Activated CD4-positive, alpha-beta T cell treated with anti-CD3 and anti-CD28 coated beads, Interleukin-2, amount 10 ng/mL, durations not matched to agents 24 days and 14 days (primary cell): Measurements from ENCODE around the gene GMEB1. TPM values are rescaled to one million over a fixed set of nuclear protein-coding genes. Genes with fewer than 3 reads are reported as not detected.
"Not testable (repeated sequence)": the region's sequence is repeated elsewhere in the genome, so short reads cannot be mapped to it uniquely, and the experiment has no call there.

Experiments
- DNase-seq: peaks from one replicate; pipeline ENCODE4 v3.0.0; 2022
- H3K27ac Mint-ChIP-seq: one replicate; pipeline ENCODE4 v1.8.0; 2022; ENCODE audit warnings: mild to moderate bottlenecking, mixed read lengths
- H3K27me3 Mint-ChIP-seq: one replicate; pipeline ENCODE4 v1.8.0; 2022; ENCODE audit warnings: mixed read lengths
- H3K36me3 Mint-ChIP-seq: one replicate; pipeline ENCODE4 v1.8.0; 2022; ENCODE audit warnings: low read depth, mild to moderate bottlenecking, mixed read lengths
- H3K4me1 Mint-ChIP-seq: one replicate; pipeline ENCODE4 v1.8.0; 2021; ENCODE audit warnings: mixed read lengths
- H3K4me3 Mint-ChIP-seq: one replicate; pipeline ENCODE4 v1.8.0; 2022; ENCODE audit warnings: mild to moderate bottlenecking, moderate library complexity, mixed read lengths
- H3K9me3 Mint-ChIP-seq: one replicate; pipeline ENCODE4 v1.8.0; 2021; ENCODE audit warnings: mixed read lengths
- intact Hi-C: fragments of 100-400 bp; cut with micrococcal nuclease; formaldehyde crosslinking; loops from one replicate; pipeline ENCODE4 v1.15.1; 2023
- total RNA-seq: library from RNA; stranded (reverse); gene quantifications from 2 replicates; pipeline ENCODE4 v1.2.3, GENCODE V29; 2022

Gene GMEB1
- total RNA-seq, 1 donor from 2014 or later, result 26.3 TPM

GRCh38 chr1:28653870-28654269, 14.7 kb upstream of the GMEB1 start:
- H3K27me3 Mint-ChIP-seq, H3K36me3 Mint-ChIP-seq, intact Hi-C loops, H3K27ac Mint-ChIP-seq, H3K4me3 Mint-ChIP-seq, H3K4me1 Mint-ChIP-seq, H3K9me3 Mint-ChIP-seq, DNase-seq: not testable (repeated sequence)

GRCh38 chr1:28655448-28656311, 12.9 kb upstream of the GMEB1 start:
- H3K9me3 Mint-ChIP-seq, H3K36me3 Mint-ChIP-seq, H3K27ac Mint-ChIP-seq, DNase-seq, intact Hi-C loops, H3K27me3 Mint-ChIP-seq, H3K4me1 Mint-ChIP-seq, H3K4me3 Mint-ChIP-seq: not testable (repeated sequence)

GRCh38 chr1:28656335-28656734, 12.2 kb upstream of the GMEB1 start:
- Mint-ChIP-seq H3K9me3 (no peaks in the 10 kb centered on the region), H3K4me3 (no peak overlapping the region), H3K4me1 (no peaks in the 10 kb centered on the region), H3K27me3 (no peaks in the 10 kb centered on the region), H3K36me3 (no peaks in the 10 kb centered on the region), H3K27ac (no peak overlapping the region)
- intact Hi-C loops, result no loop called here
- DNase-seq, result no peak

DNA sequence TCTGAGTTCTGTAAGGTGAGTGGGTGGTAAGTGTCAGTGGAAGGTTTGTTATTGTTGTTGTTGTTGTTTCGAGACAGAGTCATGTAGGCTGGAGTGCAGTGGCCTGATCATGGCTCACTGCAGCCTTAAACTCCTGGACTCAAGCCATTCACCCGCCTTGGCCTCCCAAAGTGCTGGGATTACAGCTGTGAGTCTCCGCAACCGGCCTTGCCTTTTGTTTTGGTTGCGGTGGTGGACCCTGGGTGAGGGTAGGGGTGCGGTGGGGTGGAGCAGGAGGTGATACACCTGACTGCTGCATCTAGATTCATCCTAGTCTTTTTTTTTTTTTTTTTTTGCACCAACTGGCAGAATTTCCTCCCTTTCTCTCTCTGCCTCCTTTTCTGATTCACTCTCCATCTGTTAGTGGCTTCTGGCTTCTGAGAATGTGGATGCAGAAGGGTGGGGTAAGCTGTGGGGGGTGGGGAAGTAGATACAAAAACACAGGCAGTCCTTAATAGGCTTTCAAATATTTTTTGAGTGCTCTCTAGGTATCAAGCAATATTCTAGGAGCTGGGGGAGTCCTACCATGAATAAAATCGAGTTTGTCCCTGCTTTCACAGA, 4.6 kb upstream of the GMEB1 start:
- Mint-ChIP-seq H3K4me1 (peaks cover 8% of the 10 kb centered on the region), H3K9me3 (no peaks in the 10 kb centered on the region), H3K4me3 (no peak overlapping the region), H3K27ac (no peak overlapping the region), H3K27me3 (no peaks in the 10 kb centered on the region), H3K36me3 (no peaks in the 10 kb centered on the region)
- DNase-seq, result no peak
- intact Hi-C loops, result no loop called here

DNA sequence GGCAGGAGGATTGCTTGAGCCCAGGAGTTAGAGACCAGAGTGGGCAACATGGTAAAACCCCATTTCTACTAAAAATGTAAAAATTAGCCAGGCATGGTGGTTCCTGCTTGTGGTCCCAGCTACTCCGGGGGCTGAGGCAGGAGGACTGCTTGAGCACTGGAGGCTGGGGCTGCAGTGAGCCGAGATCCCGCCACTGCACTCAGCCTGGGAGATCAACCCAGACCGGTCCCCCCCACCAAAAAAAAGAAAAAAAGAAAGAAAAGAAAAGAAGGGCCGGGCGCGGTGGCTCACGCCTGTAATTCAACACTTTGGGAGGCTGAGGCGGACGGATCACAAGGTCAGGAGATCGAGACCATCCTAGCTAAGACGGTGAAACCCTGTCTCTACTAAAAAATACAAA, 1.8 kb upstream of the GMEB1 start:
- intact Hi-C loops, result no loop called here
- Mint-ChIP-seq H3K4me3 (peak overlapping the region; percentile 50), H3K27me3 (no peaks in the 10 kb centered on the region), H3K36me3 (no peaks in the 10 kb centered on the region), H3K4me1 (peaks cover 10% of the 10 kb centered on the region), H3K9me3 (no peaks in the 10 kb centered on the region), H3K27ac (peak overlapping the region; percentile 65)
- no peak for DNase-seq

GRCh38 chr1:28668956-28669723, 556 bp downstream of the GMEB1 start:
- H3K9me3 Mint-ChIP-seq, result no peaks in the 10 kb centered on the region

DNA sequence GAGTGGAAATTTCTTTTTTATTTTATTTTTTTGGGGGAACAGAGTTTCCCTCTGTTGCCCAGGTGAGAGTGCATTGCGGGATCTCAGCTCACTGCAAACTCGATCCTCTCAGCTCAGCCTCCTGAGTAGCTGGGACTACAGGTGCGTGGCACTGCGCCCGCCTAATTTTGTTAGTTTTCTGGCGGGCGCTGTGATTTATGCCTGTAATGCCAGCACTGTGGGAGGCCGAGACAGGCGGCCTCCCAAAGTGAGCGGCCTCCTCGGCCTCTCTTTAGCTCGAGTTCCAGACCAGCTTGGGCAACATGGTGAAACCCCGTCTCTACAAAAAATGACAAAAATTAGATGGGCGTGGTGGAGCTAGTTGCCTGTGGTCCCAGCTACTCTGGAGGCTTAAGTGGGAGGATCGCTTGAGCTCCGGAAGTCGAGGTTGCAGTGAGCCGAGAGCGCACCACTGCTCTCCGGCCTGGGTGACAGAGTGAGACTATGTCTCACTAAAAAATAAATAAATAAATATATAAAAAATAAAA, 2.7 kb downstream of the GMEB1 start:
- Mint-ChIP-seq H3K4me1 (peaks cover 7% of the 10 kb centered on the region), H3K27ac (no peak overlapping the region), H3K27me3 (no peaks in the 10 kb centered on the region), H3K9me3 (no peaks in the 10 kb centered on the region), H3K36me3 (peaks cover 7% of the 10 kb centered on the region), H3K4me3 (no peak overlapping the region)
- intact Hi-C loops, result no loop called here
- no peak for DNase-seq

More at GRCh38 chr1:28668956-28669723, 556 bp downstream of the GMEB1 start:
- intact Hi-C loops, result loop anchor here (1.0 kb wide), 2 partner anchors 21 to 67 kb away; partner anchors contain the start of genes RNU11 and YTHDF2
- Mint-ChIP-seq H3K27ac (peak overlapping the region; percentile 95), H3K36me3 (peaks cover 3% of the 10 kb centered on the region), H3K27me3 (no peaks in the 10 kb centered on the region), H3K4me1 (peaks cover 10% of the 10 kb centered on the region), H3K4me3 (peak overlapping the region; percentile 91)
- DNase-seq, result peak; percentile 83

DNA sequence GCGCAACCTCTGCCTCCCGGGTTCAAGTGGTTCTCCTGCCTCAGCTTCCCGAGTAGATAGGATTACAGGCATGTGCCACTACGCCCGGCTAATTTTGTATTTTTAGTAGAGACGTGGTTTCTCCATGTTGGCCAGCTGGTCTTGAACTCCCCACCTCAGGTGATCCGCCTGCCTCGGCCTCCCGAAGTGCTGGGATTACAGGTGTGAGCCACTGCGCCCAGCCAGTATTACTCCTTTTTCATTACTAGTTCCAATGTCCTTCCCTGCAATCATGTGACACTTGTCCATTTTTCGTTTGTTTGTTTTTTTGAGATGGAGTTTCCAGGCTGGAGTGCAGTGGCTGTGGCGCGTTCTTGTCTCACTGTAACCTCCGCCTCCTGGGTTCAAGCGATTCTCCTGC, 4.4 kb downstream of the GMEB1 start:
- H3K27ac Mint-ChIP-seq, DNase-seq: not testable (repeated sequence)

DNA sequence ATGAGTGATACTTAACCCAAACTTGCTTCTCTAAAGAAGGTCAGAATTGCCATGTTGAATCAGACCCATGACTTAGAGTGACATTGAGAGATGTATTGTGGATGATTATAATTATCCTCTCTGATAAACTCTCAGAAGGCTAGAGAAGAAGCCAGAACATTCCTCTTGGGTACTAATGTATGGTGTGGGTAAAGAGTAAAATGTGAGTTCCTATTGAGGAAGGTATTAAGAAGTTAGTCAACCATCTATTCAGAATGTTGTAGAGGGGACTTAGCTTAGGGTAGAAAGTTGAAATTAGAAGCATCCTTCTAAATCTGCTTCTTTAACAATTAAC, 7.3 kb downstream of the GMEB1 start:
- Mint-ChIP-seq H3K36me3 (peaks cover 8% of the 10 kb centered on the region), H3K27ac (no peak overlapping the region), H3K27me3 (no peaks in the 10 kb centered on the region), H3K4me3 (no peak overlapping the region), H3K4me1 (peaks cover under 1% of the 10 kb centered on the region), H3K9me3 (no peaks in the 10 kb centered on the region)
- intact Hi-C loops, result no loop called here
- no peak for DNase-seq

More for the DNA sequence above, 4.4 kb downstream of the GMEB1 start:
- H3K4me1 Mint-ChIP-seq, H3K36me3 Mint-ChIP-seq, H3K4me3 Mint-ChIP-seq, intact Hi-C loops, H3K9me3 Mint-ChIP-seq, H3K27me3 Mint-ChIP-seq: not testable (repeated sequence)

DNA sequence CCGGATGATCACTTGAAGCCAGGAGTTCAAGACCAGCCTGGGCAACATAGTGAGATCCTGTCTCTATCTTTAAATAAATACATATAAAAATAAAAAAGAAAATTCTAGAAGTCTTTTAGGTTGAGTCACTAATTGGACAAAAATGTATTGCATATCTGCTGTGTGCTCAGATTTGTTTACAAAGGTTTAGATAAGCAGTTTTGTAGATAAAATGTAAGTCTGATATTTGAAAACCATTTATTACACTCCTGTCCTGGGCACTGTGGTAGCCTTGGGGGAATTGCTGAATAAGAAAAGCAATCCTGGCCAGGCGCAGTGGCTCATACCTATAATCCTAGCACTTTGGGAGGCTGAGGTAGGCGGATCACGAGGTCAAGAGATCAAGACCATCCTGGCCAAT, 11.6 kb downstream of the GMEB1 start:
- intact Hi-C loops, result no loop called here
- no peaks in the 10 kb centered on the region for H3K4me1 Mint-ChIP-seq
- DNase-seq, result no peak
- H3K9me3 Mint-ChIP-seq, result no peaks in the 10 kb centered on the region
- H3K4me3 Mint-ChIP-seq, result no peak overlapping the region
- no peaks in the 10 kb centered on the region for H3K27me3 Mint-ChIP-seq
- no peak overlapping the region for H3K27ac Mint-ChIP-seq
- peaks cover 22% of the 10 kb centered on the region for H3K36me3 Mint-ChIP-seq

GRCh38 chr1:28682840-28683239, 14.3 kb downstream of the GMEB1 start:
- H3K36me3 Mint-ChIP-seq, result peaks cover 33% of the 10 kb centered on the region
- H3K27ac Mint-ChIP-seq, result no peak overlapping the region
- H3K4me1 Mint-ChIP-seq, result peaks cover 3% of the 10 kb centered on the region
- no peak for DNase-seq
- no peaks in the 10 kb centered on the region for H3K9me3 Mint-ChIP-seq
- H3K27me3 Mint-ChIP-seq, result no peaks in the 10 kb centered on the region
- intact Hi-C loops, result no loop called here
- H3K4me3 Mint-ChIP-seq, result no peak overlapping the region

DNA sequence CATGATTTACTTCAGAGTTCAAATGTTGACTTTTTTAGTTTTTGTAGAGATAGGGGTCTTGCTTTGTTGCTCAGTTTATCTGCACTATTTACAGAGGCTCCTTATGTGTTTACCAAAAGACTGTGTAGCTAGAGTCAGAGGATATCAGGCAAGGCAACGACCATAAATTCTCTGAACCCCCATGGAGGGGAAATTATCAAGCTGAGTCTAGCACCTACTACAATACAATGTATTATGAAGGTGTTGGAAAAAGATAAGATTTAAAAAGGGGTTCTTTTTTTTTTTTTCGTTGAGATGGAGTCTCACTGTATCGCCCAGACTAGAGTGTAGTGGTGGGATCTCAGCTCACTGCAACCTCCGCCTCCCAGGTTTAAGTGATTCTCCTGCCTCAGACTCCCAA, 16.4 kb downstream of the GMEB1 start:
- intact Hi-C loops, result no loop called here
- peaks cover 37% of the 10 kb centered on the region for H3K36me3 Mint-ChIP-seq
- H3K4me3 Mint-ChIP-seq, result no peak overlapping the region
- no peak for DNase-seq
- peaks cover 3% of the 10 kb centered on the region for H3K4me1 Mint-ChIP-seq
- no peak overlapping the region for H3K27ac Mint-ChIP-seq
- no peaks in the 10 kb centered on the region for H3K27me3 Mint-ChIP-seq
- no peaks in the 10 kb centered on the region for H3K9me3 Mint-ChIP-seq

DNA sequence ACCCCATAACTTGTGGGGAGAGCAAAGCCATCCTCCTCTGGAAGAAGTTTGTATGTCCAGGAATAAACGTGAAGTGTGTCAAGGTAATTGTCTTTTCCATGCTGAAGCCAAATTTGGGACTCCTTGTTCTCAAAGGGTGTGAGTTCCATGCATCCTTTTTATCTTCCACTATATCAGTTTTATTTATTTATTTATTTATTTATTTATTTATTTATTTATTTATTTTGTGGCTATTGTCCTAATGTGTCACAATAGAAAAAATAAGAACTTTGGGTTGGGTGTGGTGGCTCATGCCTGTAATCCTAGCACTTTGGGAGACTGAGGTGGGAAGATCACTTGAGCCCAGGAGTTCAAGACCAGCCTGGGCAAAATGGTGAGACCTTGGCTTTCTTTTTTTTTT, 23.0 kb downstream of the GMEB1 start:
- H3K27me3 Mint-ChIP-seq, H3K9me3 Mint-ChIP-seq, H3K4me1 Mint-ChIP-seq, H3K4me3 Mint-ChIP-seq, intact Hi-C loops, DNase-seq: not testable (repeated sequence)
- Mint-ChIP-seq H3K27ac (peak overlapping the region; percentile 5), H3K36me3 (peaks cover 39% of the 10 kb centered on the region)

GRCh38 chr1:28703629-28704028, 35.0 kb downstream of the GMEB1 start:
- no peaks in the 10 kb centered on the region for H3K27me3 Mint-ChIP-seq
- H3K4me3 Mint-ChIP-seq, result no peak overlapping the region
- intact Hi-C loops, result no loop called here
- H3K4me1 Mint-ChIP-seq, result peaks cover 10% of the 10 kb centered on the region
- DNase-seq, result no peak
- no peaks in the 10 kb centered on the region for H3K9me3 Mint-ChIP-seq
- peaks cover 36% of the 10 kb centered on the region for H3K36me3 Mint-ChIP-seq
- H3K27ac Mint-ChIP-seq, result no peak overlapping the region
